Endodermal cell (in vitro differentiated cells): ENCODE data around the gene SLX4IP. TPM values are rescaled to one million over a fixed set of nuclear protein-coding genes. Genes with fewer than 3 reads are reported as not detected.

ENCODE experiments used
- DNase-seq: peaks from one replicate; pipeline ENCODE4 v3.0.0-alpha.2; 2017
- H3K27ac ChIP-seq: 2 replicates; pipeline ENCODE4 v1.5.1; 2013; ENCODE audit warnings: mild to moderate bottlenecking, low read depth, low read length, moderate library complexity
- H3K27me3 ChIP-seq: 2 replicates; pipeline ENCODE4 v1.6.1; 2013; ENCODE audit warnings: mild to moderate bottlenecking, low read length, moderate library complexity; ENCODE audit not compliant: insufficient read depth, control insufficient read depth, poor library complexity, severe bottlenecking
- H3K36me3 ChIP-seq: 2 replicates; pipeline ENCODE4 v1.7.0; 2013; ENCODE audit warnings: mild to moderate bottlenecking, low read length, moderate library complexity; ENCODE audit not compliant: control insufficient read depth, insufficient read depth
- H3K4me1 ChIP-seq: one replicate; pipeline ENCODE4 v1.7.0; 2013; ENCODE audit warnings: low read length; ENCODE audit not compliant: control insufficient read depth, insufficient read depth
- H3K4me3 ChIP-seq: 2 replicates; pipeline ENCODE4 v1.5.1; 2013; ENCODE audit warnings: mild to moderate bottlenecking, low read length, moderate library complexity
- H3K9ac ChIP-seq: 2 replicates; pipeline ENCODE4 v1.6.1; 2013; ENCODE audit warnings: mild to moderate bottlenecking, low read length, moderate library complexity; ENCODE audit not compliant: poor library complexity, severe bottlenecking; ENCODE audit errors: extremely low read depth
- H3K9me3 ChIP-seq: 2 replicates; pipeline ENCODE4 v1.6.1; 2013; ENCODE audit warnings: mild to moderate bottlenecking, low read length, moderate library complexity; ENCODE audit not compliant: control insufficient read depth
- H3K27ac Mint-ChIP-seq: 2 replicates; pipeline ENCODE4 v1.8.0; 2020; ENCODE audit warnings: mixed read lengths
- H3K27me3 Mint-ChIP-seq: 2 replicates; pipeline ENCODE4 v1.8.0; 2021; ENCODE audit warnings: mild to moderate bottlenecking, mixed read lengths; ENCODE audit not compliant: insufficient read depth
- H3K36me3 Mint-ChIP-seq: 2 replicates; pipeline ENCODE4 v1.8.0; 2020; ENCODE audit warnings: low read depth, mixed read lengths
- H3K4me1 Mint-ChIP-seq: 2 replicates; pipeline ENCODE4 v1.8.0; 2020; ENCODE audit warnings: mixed read lengths
- H3K4me3 Mint-ChIP-seq: 2 replicates; pipeline ENCODE4 v1.8.0; 2020; ENCODE audit warnings: mild to moderate bottlenecking, moderate library complexity, mixed read lengths
- H3K9me3 Mint-ChIP-seq: 2 replicates; pipeline ENCODE4 v1.8.0; 2020; ENCODE audit warnings: mild to moderate bottlenecking, mixed read lengths
- WGBS, 2 experiments: methylation state at CpG; one replicate each; pipeline versions ENCODE4 v1.1.5 to v1.1.7; 2013; ENCODE audit warnings: missing lambda C conversion rate in 2 of 2, mixed read lengths in 1 of 2; ENCODE audit not compliant: insufficient coverage in 1 of 2, insufficient read length in 1 of 2; 5-methylcytosine and 5-hydroxymethylcytosine counted together
- total RNA-seq, 2 donors: library from RNA; stranded (reverse); fragmentation: NEBNext Ultra II Directional in 1 of 2; extraction: Animal tissue kit (Norgen Biotek cat#: 25700) in 1 of 2; gene quantifications; 2 replicates in 1 of 2; 3 replicates in 1 of 2; pipeline ENCODE4 v1.2.1, GENCODE V29; 2021
- TF ChIP-seq, protein P1 (sequence below): fragments of 200-600 bp; sonication (generic); conservative IDR thresholded peaks from 2 replicates; pipeline ENCODE4 v1.5.0; 2021; ENCODE audit warnings: antibody characterized with exemption, mild to moderate bottlenecking

SLX4IP gene
- total RNA-seq, 2 donors from 2014 or later = 9.2 to 9.5 TPM

DNA sequence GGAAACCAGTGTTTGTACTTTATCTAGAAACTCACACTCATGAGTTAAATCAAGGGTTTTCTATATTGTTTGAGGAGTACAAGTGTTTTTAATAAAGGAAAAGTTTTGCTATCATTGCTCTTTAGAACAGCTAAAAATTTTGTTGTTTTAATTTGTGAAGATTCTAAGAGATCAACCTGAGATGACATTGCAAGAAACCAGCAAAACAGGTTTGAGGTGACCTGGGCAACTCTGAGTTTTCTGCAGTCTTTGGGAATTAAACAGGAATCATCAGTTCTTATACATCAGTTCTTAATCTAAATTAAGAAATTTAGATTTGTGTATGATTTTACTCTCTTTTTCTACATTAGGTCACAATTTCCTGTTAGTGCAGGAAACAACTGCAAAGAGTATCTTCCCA is 124.2 kb downstream of the SLX4IP start:
- H3K27ac Mint-ChIP-seq = no peak overlapping the region
- H3K9me3 Mint-ChIP-seq = peaks cover 3% of the 10 kb centered on the region
- no peak overlapping the region for H3K9ac ChIP-seq
- H3K36me3 ChIP-seq = no peaks in the 10 kb centered on the region
- peaks cover 9% of the 10 kb centered on the region for H3K4me1 Mint-ChIP-seq
- no peak overlapping the region for H3K4me3 Mint-ChIP-seq
- peaks cover 4% of the 10 kb centered on the region for H3K9me3 ChIP-seq
- no peaks in the 10 kb centered on the region for H3K27me3 Mint-ChIP-seq
- no peaks in the 10 kb centered on the region for H3K4me1 ChIP-seq
- H3K27ac ChIP-seq = no peak overlapping the region
- H3K4me3 ChIP-seq = no peak overlapping the region
- H3K36me3 Mint-ChIP-seq = peaks cover 12% of the 10 kb centered on the region
- no peak for DNase-seq
- TF ChIP-seq, protein P1, sequence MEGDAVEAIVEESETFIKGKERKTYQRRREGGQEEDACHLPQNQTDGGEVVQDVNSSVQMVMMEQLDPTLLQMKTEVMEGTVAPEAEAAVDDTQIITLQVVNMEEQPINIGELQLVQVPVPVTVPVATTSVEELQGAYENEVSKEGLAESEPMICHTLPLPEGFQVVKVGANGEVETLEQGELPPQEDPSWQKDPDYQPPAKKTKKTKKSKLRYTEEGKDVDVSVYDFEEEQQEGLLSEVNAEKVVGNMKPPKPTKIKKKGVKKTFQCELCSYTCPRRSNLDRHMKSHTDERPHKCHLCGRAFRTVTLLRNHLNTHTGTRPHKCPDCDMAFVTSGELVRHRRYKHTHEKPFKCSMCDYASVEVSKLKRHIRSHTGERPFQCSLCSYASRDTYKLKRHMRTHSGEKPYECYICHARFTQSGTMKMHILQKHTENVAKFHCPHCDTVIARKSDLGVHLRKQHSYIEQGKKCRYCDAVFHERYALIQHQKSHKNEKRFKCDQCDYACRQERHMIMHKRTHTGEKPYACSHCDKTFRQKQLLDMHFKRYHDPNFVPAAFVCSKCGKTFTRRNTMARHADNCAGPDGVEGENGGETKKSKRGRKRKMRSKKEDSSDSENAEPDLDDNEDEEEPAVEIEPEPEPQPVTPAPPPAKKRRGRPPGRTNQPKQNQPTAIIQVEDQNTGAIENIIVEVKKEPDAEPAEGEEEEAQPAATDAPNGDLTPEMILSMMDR = no peak
- H3K27me3 ChIP-seq = no peaks in the 10 kb centered on the region

DNA sequence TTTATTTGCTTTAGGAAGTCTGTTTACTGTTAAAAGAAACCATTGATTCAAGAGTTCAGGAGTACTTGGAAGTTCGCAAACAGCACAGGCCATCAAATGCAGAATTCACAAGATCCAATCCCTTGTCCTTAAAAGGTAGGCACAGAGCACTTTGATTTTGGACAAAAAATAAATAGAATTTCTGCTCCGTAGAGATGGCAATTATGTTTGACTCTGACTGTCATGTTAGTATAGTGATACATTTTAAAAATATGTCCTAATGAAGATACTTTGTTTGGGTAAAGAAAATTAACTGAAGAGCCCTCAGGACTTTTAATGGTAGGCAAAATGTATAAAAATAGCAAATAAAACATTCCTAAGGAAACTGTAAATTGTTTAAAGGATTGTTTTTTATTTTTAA is 125.6 kb downstream of the SLX4IP start:
- Mint-ChIP-seq H3K4me3 (no peak overlapping the region), H3K4me1 (peaks cover 16% of the 10 kb centered on the region), H3K9me3 (peaks cover 3% of the 10 kb centered on the region), H3K36me3 (peaks cover 13% of the 10 kb centered on the region), H3K27me3 (no peaks in the 10 kb centered on the region), H3K27ac (no peak overlapping the region)
- WGBS, 2 experiments = 83 to 100% methylated on average over 2 of the region's 2 CpGs
- Histone ChIP-seq H3K27me3 (no peaks in the 10 kb centered on the region), H3K27ac (no peak overlapping the region), H3K9me3 (peaks cover 4% of the 10 kb centered on the region), H3K4me3 (no peak overlapping the region), H3K36me3 (no peaks in the 10 kb centered on the region), H3K9ac (no peak overlapping the region), H3K4me1 (peaks cover 3% of the 10 kb centered on the region)
- TF ChIP-seq, protein P1 = no peak
- DNase-seq = no peak

DNA sequence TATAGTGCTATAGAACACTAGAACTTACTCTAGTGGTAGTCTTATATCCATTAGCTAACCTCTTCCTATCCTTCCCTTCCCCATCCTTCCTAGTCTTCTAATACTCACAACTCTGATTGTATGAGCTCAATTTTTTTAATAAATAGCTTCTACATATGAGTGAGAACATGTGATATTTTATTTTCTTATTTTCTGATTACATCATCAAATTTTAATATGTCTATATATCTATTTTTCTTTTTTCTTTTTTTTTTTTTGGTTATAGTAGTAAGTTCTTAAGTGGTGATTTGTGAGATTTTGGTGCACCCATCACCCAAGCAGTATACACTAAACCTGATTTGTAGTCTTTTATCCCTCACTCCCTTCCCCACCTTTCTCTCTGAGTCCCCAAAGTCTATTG is 126.2 kb downstream of the SLX4IP start:
- H3K4me3 Mint-ChIP-seq = no peak overlapping the region
- peaks cover 3% of the 10 kb centered on the region for H3K9me3 Mint-ChIP-seq
- TF ChIP-seq, protein P1 = no peak
- peaks cover 22% of the 10 kb centered on the region for H3K4me1 Mint-ChIP-seq
- no peaks in the 10 kb centered on the region for H3K27me3 ChIP-seq
- H3K27me3 Mint-ChIP-seq = no peaks in the 10 kb centered on the region
- H3K9ac ChIP-seq = no peak overlapping the region
- peaks cover 3% of the 10 kb centered on the region for H3K4me1 ChIP-seq
- no peak overlapping the region for H3K27ac ChIP-seq
- DNase-seq = no peak
- peaks cover 16% of the 10 kb centered on the region for H3K36me3 Mint-ChIP-seq
- H3K27ac Mint-ChIP-seq = no peak overlapping the region
- H3K4me3 ChIP-seq = no peak overlapping the region
- peaks cover 4% of the 10 kb centered on the region for H3K9me3 ChIP-seq
- H3K36me3 ChIP-seq = no peaks in the 10 kb centered on the region
